ENCODE results near the gene FAM9A.

Gene FAM9A

DNA sequence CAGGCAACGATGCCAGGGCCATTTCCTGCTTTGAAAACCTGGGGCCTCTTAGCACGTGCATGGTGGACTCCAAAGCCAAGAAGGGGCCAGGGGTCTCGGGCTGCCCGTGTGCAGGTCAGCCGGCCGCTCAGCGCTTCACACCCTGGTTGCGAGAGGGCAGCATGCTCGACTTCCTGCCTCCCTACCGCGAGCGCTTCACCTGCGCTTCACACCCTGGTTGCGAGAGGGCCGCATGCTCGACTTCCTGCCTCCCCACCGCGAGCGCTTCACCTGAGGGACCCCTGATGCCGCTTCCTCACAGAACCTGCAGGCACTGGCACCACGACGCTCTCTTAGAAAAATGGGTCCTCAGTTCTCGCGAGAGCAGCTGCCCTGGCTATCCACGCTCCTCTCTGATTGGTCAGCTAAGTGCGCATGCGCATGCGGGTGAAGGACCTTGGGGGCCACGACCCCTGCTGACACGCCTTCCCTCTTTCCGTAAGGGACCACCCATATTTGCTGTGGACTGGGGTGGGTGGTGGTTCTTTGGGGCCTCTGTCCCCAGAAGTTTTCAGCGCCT lies at the start of gene FAM9A:
Gene FAM9A (minus strand): TSS at position 343 of the 559 bp plus-strand sequence. CDS start 1,212 bp downstream, outside the sequence.
- DNase-seq (ENCODE audit: low read depth in 2 of 2), result no peak

DNA sequence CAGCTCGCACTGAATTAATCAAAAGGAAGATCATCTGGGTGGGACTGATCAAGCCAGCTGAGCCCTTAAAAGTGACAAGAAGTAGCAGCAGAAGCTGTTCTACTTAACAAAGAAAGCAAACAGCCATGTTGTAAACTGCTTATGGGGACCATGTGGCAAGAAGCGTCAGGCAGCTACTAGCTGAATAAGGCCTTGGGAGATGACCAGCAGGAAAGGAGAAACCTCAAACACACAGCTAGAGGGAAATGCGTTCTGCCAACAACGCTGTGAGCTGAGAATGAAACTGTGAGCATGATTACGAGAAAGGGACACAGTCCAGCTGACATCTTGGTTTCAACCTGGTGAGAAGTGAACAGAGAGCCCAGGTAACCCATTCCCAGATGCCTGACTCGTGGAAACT lies 49.3 kb upstream of the FAM9A start:
- no peak for DNase-seq (ENCODE audit: low read depth in 2 of 2)

DNA sequence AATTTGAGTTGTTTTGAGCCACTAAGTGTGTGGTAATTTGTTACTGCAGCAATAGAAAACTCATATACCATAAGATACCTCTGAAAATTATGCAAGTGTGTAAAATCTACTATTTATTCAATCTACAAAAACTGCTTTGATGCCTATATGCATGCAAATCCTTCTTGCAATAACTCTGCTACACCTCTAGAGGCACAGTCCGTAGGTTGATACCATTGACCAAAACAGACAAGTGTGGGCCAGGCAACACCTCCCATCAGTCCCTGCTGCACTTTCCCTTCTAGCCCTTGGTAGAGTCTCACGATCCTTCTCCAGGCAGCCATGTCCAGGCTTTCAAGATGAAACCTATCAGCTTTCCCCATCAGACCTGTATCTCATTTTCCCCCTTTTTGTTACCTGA lies 48.8 kb upstream of the FAM9A start:
- no peak for DNase-seq (ENCODE audit: low read depth in 2 of 2)

DNA sequence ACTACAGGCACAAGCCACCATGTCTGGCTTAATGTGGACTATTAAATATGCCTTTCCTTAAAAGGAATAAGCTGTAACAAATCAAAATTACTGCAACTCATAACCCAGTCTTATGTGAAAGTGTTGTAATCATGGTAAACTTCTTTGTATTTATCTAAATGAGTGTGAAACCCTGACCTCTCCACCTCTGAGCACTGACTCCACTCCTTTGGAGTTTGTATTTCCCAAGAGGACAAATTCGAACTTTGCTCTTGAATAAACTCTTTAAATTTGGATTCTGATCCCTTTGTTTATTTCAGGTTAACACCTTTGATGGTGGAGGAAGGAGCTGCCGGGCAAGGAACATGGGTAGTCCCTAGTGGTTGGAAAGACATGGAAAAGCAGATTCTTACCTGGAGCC lies 48.3 kb upstream of the FAM9A start:
- no peak for DNase-seq (ENCODE audit: low read depth in 2 of 2)

DNA sequence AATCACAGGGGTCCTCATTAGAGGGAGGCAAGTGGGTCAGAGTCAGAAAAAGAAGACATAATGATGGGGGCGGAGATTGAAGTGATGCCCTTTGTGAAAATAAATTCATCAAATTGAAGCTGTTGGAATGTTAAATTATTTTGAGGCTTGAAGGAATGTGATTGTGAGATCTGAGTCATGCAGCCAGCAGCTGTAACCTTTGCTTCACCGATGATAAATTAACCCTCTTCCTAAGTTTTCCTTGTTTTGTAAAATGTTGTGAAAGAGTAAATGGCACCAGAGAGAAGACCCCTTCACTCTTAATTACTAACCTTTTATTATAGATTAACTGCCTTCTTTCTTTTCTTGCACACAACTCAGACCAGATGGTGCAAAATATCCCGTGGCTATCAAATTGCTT lies 47.7 kb upstream of the FAM9A start:
- peak in 1 of 2 experiments; percentile 44 for DNase-seq (ENCODE audit: low read depth in 2 of 2)

DNA sequence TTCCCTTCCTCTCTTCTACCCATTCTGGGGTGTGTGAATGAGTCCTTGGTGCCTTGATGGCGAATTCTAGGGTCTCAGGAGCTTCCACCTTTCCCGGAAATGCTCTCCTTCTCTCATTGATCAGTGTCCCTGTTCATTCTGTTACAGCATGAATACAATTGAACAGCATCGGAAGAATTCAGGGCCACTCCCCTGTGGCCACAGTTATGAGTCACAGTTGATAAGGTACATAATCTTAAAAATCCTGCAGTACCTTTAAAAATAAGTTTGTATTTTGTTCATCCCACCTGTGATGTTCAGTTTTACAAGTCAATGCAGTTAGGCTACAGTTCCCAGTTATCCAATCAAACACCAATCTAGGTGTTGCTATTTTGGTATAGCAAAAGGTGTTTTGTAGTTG lies 47.3 kb upstream of the FAM9A start:
- no peak for DNase-seq (ENCODE audit: low read depth in 2 of 2)

DNA sequence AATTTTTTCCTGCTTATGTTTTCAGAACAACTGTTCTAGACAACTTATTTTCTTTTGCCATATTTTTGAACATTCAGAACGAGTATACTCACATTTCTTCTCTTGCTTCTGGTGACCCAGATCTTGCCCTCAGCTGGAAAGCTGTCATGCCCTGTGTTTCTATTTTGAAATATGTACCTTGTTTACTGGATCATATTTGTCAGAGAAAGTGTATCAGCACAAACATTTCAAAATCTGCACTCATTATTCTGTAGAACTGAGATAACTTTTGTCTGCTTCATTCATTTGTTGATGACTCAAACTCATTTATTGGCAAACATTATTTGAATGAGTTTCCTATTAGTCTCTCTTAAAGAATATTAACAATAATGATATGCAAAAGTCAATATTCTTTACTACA lies 46.2 kb upstream of the FAM9A start:
- no peak for DNase-seq (ENCODE audit: low read depth in 2 of 2)

DNA sequence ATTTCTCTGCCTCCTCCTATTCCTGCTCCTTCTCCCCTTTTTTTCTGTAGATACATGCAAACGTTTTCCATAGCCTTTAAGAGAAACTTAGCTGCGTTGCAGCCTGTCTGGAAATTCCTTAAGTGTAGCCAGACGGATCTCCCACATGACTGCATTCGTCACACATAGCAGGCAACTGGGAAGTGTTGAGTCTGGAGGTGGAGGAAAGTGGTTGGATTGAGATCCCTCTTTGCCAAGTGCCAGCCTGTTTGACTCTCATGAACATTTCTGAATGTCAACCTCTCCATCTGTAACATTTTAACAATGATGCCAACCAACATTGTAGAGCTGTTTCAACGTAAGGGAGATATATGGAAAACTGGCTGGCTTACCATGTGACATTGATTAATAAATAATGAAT lies 45.1 kb upstream of the FAM9A start:
- DNase-seq (ENCODE audit: low read depth in 2 of 2), result no peak

DNA sequence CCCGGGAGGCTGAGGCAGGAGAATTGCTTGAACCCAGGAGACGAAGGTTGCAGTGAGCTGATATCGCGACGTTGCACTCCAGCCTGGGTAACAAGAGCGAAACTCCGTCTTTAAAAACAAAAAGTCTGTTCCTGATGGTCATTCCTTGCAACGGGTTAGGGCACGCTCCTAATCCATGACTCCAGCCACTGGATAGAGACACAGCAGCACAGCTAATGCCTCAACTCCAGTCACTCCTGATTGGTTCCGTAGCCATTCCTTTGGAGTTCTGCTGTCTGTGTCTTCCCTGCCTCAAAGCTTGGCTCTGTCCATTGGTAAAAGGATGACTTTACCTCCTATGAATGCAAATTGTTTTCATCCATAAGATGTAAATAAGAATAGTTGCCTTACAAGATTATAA lies 44.3 kb upstream of the FAM9A start:
- no peak for DNase-seq (ENCODE audit: low read depth in 2 of 2)

DNA sequence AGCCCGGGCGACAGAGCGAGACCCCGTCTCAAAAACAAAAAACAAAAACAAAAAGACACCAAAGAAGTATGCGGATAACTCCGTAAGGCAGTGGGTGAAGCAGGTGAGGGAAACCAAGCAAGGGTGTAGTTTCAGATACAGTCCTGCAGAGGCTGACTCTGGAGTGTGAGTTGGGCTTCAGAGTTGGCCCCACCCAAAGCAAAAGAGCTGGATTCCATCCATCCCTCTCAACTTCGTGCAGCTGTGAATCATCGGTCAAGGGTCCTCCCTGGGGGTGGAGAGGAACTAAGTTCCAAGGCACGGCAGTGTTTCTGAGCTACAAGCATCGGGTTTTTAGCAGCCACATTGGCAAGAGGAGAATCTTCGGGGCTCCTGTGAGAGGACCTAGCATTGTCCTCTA lies 43.9 kb upstream of the FAM9A start:
- DNase-seq (ENCODE audit: low read depth in 2 of 2), result no peak

DNA sequence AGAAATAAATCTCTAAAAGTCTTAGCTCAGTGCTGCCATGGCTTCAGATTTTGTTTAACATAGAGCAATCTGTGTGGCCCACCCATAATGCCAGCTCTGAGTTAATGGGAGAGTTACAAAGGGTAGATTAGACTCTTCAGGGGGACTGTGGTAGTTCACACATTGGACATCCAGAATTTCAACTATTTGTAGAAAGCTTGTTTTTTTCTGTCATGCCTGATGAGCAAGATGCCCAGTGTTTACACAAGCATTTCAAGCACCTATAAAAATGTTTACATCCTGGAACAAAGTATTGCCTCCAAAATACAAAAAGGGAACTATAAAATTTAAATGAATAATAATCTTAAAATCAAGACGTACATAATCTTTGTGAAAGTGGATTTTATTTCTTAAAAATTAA lies 43.0 kb upstream of the FAM9A start:
- DNase-seq (ENCODE audit: low read depth in 2 of 2), result no peak

DNA sequence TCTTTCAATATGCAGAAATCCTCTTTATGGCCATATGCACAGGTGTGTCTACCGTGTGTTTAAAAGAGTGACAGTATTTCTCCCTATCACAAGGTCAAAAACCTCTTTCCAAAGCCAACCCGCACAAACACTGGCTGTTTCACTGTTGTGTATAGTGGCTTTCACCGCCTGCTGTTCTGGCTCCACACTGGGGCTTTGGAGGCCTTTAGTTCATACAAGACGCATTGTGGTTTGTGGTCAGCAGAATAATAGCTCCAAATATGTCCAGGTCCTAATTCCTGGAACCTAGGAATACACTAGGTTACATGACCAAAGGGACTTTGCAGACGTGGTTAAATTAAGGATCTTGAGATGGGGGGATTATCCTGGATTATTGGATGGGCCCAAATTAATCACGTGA lies 40.7 kb upstream of the FAM9A start:
- no peak for DNase-seq (ENCODE audit: low read depth in 2 of 2)

DNA sequence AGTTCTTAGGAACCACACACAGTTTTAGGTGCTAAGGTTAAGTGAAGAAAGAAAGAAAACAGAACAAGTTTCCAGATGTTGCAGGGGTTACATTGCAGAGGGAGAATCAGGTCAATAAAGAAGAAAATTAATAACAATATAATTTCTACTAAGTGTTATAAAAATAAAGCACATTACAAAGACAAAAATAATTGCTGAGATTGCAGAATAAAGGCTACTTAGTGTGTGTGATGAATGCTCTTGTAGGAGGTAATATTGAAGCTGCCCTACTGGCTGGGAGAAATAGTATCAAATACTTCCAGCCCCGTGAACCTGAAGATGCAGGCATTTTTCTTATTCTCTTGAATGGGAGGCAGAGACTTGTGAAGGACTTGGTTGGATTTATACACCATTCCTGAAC lies 33.2 kb upstream of the FAM9A start:
- no peak for DNase-seq (ENCODE audit: low read depth in 2 of 2)

DNA sequence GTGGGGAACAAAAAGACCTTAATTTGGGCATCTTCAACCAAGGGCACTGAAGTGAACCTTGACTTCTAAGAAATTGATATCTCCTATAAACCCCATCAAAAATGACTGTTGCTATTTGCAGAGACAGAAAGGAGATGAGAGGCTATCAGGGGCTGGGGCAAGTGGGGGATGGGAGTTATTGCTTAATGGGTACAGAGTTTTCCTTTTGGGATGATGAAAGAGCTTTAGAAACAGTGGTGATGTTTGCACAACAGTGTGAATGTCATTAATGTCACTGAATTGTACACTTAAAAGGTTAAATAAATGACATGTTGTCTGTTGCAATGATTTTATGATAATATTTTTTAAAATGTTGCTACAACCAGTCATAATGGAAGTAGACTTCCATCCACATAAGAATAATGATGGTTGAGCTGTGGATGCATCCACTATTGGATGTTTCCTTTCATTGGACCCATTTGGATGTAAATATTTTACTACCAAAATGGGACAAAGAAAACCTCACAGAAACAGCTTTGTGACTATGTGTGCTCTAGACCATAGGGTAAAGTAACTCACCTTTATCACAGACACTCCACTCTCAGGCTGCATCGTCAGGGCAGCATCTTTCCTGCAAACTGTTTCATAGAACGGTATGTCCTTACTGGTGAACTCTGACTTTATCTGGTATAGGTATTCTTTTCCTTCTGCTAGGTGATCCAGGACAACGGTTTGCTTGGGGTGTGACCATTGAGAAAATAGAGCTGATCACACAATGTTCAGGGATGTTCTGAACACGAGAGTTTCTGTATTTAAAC lies 31.6 kb upstream of the FAM9A start:
- no peak for DNase-seq (ENCODE audit: low read depth in 2 of 2)

DNA sequence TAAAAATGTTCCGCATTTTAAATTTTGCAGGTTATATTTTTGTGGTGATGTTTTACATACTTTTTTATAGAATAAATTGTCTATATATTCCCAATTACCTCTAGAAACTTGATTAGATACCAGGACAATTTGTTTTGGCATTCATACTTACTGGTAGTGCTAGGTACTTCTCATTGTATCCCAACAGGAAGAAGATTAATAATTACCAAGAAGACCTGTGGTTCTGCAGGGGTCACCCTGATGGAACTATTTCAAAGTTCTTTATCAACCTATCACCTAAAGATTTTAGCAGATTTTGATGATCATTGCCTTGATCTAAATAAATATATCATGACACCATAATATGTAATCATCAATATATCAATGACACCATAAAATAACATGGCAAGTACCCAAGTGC lies 22.5 kb upstream of the FAM9A start:
- no peak for DNase-seq (ENCODE audit: low read depth in 2 of 2)

DNA sequence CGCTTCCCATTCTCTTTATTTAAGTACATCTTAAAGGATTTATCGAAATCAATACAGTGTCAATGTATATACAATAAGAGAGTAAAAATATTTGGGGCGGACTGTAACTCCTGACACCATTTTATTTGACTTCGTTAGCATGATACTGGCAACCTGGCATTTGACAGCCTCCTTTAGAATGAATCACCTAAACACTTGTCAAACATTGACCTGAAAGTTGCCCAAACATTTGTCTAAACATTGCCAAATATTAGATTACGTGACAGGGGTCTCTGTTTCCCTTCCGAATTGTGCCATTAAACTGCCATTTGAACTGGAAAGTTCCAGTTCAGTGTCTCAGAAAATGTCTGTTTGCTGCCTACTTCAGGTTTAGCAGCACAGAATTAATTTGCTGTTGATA lies 20.8 kb upstream of the FAM9A start:
- no peak for DNase-seq (ENCODE audit: low read depth in 2 of 2)

DNA sequence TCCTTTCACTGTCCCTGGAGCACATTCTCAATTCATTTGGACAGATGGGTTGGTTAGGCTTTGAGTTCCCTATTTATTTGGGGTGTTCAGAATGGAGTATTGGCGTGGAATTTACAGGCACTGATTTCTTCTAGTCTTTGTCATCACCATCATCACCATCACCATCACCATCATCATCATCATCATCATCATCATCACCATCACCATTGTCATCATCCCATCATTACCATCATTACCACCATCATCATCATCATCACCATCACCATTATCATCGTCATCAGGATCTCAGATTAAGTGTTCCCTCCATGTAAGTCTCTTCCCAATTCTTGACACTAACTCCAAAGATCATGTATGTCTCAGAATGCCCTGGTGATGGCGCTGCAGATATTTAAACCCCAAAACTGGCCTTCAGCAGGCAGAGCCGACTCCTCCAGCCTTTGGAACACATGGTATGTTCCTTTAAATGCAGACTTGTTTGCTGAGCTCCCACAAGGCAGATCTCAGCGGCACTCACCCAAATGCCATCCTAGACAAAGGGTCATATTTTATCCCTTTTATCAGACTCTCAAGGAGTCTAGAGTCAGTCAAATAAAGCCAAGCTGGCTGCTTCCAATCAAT lies 19.8 kb upstream of the FAM9A start:
- no peak for DNase-seq (ENCODE audit: low read depth in 2 of 2)

DNA sequence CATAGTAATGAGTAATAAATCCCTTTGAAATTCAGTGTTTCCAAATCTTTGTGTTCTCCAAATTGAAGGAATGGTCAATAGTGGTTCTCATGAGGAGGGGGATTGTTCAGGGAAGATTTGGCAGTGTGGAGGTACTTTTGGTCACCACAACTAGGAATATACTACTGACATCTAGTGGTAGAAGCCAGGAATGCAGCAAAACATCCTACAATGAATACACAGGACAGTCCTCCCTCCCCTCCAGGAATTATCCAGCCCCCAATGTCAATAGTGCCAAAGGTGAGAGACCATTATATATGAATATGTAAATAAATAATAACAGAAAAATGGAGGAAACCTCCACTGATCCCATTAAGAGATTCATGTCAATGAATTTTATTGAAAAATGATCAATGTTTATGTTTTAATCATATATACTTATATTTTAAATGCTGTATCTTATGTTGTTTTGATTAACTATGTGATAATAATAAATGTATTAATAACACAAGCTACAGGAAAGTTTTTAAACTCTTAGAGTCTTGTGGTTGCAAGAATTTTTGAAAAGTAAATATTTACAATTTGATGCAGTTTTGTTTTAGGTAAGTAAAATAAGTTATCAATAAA lies 14.4 kb upstream of the FAM9A start:
- peak in 1 of 2 experiments; percentile 4 for DNase-seq (ENCODE audit: low read depth in 2 of 2)

DNA sequence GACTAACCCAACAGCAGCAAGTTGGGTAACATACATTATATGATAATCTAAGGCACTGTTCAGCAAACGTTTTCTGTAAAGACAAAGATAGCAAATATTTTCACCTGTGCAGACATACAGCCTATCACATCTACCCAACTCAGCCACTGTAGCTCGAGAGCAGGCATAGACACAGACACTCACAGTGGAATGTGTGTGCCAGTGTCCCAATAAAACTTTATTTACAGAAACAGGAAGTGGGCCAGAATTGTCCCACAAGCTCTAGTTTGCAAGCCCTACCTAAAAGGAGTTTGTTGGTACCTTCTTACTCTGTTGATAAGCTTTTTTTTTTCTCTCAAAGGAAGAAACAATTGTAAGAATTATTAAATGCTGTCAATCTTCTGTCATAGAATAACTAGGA lies 11.9 kb upstream of the FAM9A start:
- no peak for DNase-seq (ENCODE audit: low read depth in 2 of 2)

DNA sequence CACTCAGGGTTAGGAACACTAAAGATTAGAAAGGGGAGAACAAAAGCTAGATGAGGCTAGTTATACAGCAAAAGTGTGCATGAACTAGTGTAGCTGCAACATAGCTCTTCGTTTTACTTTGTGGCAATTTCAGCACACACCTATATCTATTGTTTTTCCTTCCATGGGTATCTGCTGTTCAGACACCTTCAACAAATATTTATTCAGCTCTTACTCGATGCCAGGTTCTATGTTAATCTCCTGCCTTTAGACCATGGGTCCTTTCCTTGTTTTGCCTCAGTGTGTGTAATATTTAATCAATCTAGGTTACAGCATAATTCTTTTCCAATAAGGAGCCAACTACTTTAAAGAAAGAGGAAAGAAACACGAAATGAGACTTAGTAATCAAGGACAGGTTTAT lies 10.4 kb upstream of the FAM9A start:
- no peak for DNase-seq (ENCODE audit: low read depth in 2 of 2)

DNA sequence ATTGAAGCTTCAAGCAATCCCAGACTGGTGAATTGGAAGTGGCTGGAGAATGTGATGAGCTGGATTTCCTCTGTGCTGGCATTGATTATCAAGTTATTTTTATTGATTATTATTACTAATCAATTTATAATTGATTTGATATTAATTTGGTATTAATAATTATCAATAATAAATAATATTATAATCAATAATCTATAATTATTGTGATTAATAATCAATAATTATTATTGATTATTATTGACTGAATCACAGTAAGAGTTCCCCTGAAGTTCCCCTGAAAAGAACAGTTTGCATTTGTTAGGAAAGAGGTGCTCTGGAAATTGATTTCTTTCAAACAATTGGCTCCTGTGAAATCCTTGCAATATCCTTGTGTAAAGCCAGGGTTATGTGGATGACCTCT lies 7.5 kb upstream of the FAM9A start:
- no peak for DNase-seq (ENCODE audit: low read depth in 2 of 2)

DNA sequence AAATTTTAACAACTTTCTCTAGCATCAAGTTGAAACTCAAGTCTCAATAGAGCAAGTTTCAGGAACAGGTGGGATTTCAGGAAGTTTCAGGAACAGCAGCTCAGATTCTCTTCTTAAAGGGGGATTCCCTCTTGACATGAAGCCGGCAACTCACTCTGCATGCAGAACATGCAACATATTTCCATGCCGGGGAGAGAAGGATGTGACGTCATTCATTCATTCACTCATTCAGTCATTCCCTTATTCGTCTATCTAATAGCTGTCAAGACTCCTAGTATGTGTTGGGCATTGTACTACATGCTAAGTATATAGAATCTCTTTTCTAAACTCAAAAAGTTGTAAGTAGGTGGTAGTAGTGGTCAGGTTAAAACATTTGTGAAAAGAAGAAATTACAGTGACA lies 4.8 kb upstream of the FAM9A start:
- no peak for DNase-seq (ENCODE audit: low read depth in 2 of 2)

DNA sequence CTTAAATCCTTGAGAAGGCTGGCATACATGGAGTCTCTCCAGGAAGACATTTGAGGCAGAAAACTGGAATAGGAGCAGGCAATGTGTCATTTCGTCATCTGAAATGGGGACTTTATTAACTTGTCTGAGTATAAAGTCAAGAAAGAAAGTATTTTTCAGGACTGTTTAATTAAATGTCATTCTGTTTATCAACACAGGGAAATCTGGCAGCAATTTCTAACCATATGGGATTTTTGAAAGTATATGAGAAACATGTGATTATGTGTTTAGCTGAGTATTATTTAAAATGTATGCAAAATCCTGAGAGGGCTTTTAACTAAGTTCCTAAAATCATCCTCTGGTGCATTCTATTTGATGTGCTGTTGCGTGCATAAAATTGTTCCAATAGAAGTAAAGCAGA lies 3.9 kb upstream of the FAM9A start:
- DNase-seq (ENCODE audit: low read depth in 2 of 2), result no peak

All from fibroblast of skin of left quadriceps (primary cell).